BLaER1 (cell line): Measurements from ENCODE around the gene PPP2R1A.

ENCODE experiments used
- H3K27ac ChIP-seq: shearing (Covaris generic); formaldehyde crosslinking; 2 replicates; pipeline ENCODE4 v1.8.1; 2022
- H3K27me3 ChIP-seq: shearing (Covaris generic); formaldehyde crosslinking; 2 replicates; pipeline ENCODE4 v1.8.1; 2022
- H3K36me3 ChIP-seq: shearing (Covaris generic); formaldehyde crosslinking; 2 replicates; pipeline ENCODE4 v1.8.1; 2022
- H3K4me1 ChIP-seq: shearing (Covaris generic); formaldehyde crosslinking; 2 replicates; pipeline ENCODE4 v1.8.1; 2022
- H3K4me2 ChIP-seq: shearing (Covaris generic); formaldehyde crosslinking; 2 replicates; pipeline ENCODE4 v1.8.1; 2022
- H3K4me3 ChIP-seq: shearing (Covaris generic); formaldehyde crosslinking; 2 replicates; pipeline ENCODE4 v1.8.1; 2022
- H3K9ac ChIP-seq: shearing (Covaris generic); formaldehyde crosslinking; 2 replicates; pipeline ENCODE4 v1.8.1; 2022
- H3K9me3 ChIP-seq: shearing (Covaris generic); formaldehyde crosslinking; 2 replicates; pipeline ENCODE4 v1.8.1; 2022
- H4K20me1 ChIP-seq: shearing (Covaris generic); formaldehyde crosslinking; 2 replicates; pipeline ENCODE4 v1.8.1; 2022
- Cebpa-rat ChIP-seq: shearing (Covaris generic); IDR thresholded peaks from 2 replicates; pipeline ENCODE4 v1.8.1; 2022

The PPP2R1A gene

GRCh38 chr19:52189735-52190486, at the start of gene PPP2R1A:
Gene PPP2R1A, plus strand, starts transcription at chr19:52190052. Its CDS starts 45 bp downstream, at chr19:52190097.
- H3K4me1 ChIP-seq, result peaks cover 51% of the 10 kb centered on the region
- peak within 1 kb of the TSS; percentile 96 for H3K9ac ChIP-seq
- peak within 1 kb of the TSS; percentile 99 for H3K27ac ChIP-seq
- no peaks in the 10 kb centered on the region for H3K27me3 ChIP-seq
- H3K4me2 ChIP-seq, result peak within 1 kb of the TSS; percentile 99
- no peak for TF ChIP-seq Cebpa-rat
- peak within 1 kb of the TSS; percentile 91 for H3K4me3 ChIP-seq
- H4K20me1 ChIP-seq, result peaks cover 43% of the 10 kb centered on the region
- no peaks in the 10 kb centered on the region; the same call in 1 of the 2 replicates for H3K9me3 ChIP-seq
- peaks cover 28% of the 10 kb centered on the region for H3K36me3 ChIP-seq

GRCh38 chr19:52141203-52141602, 48.6 kb upstream of the PPP2R1A start:
- no peak overlapping the region for H3K27ac ChIP-seq
- H3K9me3 ChIP-seq, result peaks cover 44% of the 10 kb centered on the region
- H3K4me3 ChIP-seq, result no peak overlapping the region
- H3K27me3 ChIP-seq, result no peaks in the 10 kb centered on the region
- peaks cover 24% of the 10 kb centered on the region for H3K36me3 ChIP-seq
- H3K9ac ChIP-seq, result no peak overlapping the region
- H3K4me1 ChIP-seq, result peaks cover 16% of the 10 kb centered on the region
- H4K20me1 ChIP-seq, result no peaks in the 10 kb centered on the region
- no peak for TF ChIP-seq Cebpa-rat
- no peak overlapping the region for H3K4me2 ChIP-seq

GRCh38 chr19:52142001-52142595, 47.8 kb upstream of the PPP2R1A start:
- H3K4me1 ChIP-seq, result peaks cover 16% of the 10 kb centered on the region
- H3K36me3 ChIP-seq, result peaks cover 27% of the 10 kb centered on the region
- no peak overlapping the region for H3K4me3 ChIP-seq
- H4K20me1 ChIP-seq, result no peaks in the 10 kb centered on the region
- no peaks in the 10 kb centered on the region for H3K27me3 ChIP-seq
- H3K9me3 ChIP-seq, result peaks cover 44% of the 10 kb centered on the region
- H3K4me2 ChIP-seq, result no peak overlapping the region
- no peak for TF ChIP-seq Cebpa-rat
- no peak overlapping the region for H3K27ac ChIP-seq
- no peak overlapping the region for H3K9ac ChIP-seq

GRCh38 chr19:52148256-52148655, 41.6 kb upstream of the PPP2R1A start:
- no peaks in the 10 kb centered on the region for H3K27me3 ChIP-seq
- H3K4me3 ChIP-seq, result no peak overlapping the region
- H3K9ac ChIP-seq, result no peak overlapping the region
- H4K20me1 ChIP-seq, result no peaks in the 10 kb centered on the region
- no peak for TF ChIP-seq Cebpa-rat
- no peak overlapping the region for H3K4me2 ChIP-seq
- H3K36me3 ChIP-seq, result peaks cover 66% of the 10 kb centered on the region
- H3K27ac ChIP-seq, result no peak overlapping the region
- H3K4me1 ChIP-seq, result no peaks in the 10 kb centered on the region
- peaks cover 95% of the 10 kb centered on the region for H3K9me3 ChIP-seq

GRCh38 chr19:52155596-52156359, 34.1 kb upstream of the PPP2R1A start:
- no peaks in the 10 kb centered on the region for H3K27me3 ChIP-seq
- peaks cover 97% of the 10 kb centered on the region for H3K36me3 ChIP-seq
- TF ChIP-seq Cebpa-rat, result no peak
- no peaks in the 10 kb centered on the region for H3K4me1 ChIP-seq
- no peak overlapping the region for H3K9ac ChIP-seq
- no peaks in the 10 kb centered on the region for H4K20me1 ChIP-seq
- peak overlapping the region; percentile 25; the same call in 1 of the 2 replicates for H3K4me3 ChIP-seq
- peaks cover 100% of the 10 kb centered on the region for H3K9me3 ChIP-seq
- H3K27ac ChIP-seq, result no peak overlapping the region
- H3K4me2 ChIP-seq, result no peak overlapping the region

DNA sequence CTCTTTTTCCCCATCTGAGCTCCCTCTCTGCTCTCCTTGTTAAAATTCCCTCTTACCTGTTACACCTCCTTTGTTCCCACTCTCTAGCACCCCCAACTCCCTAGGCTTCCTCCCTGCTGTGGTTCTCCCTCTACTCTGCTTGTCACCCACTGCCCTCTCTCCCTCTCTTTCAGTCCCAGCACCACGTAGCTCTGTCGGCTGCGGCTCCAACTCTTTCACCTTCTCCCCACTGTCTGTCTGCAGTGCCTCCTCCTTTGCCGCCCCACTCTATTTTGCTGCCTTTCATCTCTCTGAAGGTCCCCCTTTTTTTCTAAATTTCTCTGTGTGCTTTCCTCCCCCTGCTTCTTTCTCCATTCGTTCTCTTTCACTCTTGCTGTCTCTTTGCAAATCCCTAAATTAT, 19.5 kb upstream of the PPP2R1A start:
- Histone ChIP-seq H3K4me2 (peak overlapping the region; percentile 99), H3K4me1 (peaks cover 24% of the 10 kb centered on the region), H3K27ac (no peak overlapping the region), H3K9me3 (peaks cover 29% of the 10 kb centered on the region), H3K9ac (peak overlapping the region; percentile 89), H3K36me3 (peaks cover 42% of the 10 kb centered on the region), H4K20me1 (no peaks in the 10 kb centered on the region), H3K27me3 (no peaks in the 10 kb centered on the region), H3K4me3 (peak overlapping the region; percentile 94)
- TF ChIP-seq Cebpa-rat, result no peak

DNA sequence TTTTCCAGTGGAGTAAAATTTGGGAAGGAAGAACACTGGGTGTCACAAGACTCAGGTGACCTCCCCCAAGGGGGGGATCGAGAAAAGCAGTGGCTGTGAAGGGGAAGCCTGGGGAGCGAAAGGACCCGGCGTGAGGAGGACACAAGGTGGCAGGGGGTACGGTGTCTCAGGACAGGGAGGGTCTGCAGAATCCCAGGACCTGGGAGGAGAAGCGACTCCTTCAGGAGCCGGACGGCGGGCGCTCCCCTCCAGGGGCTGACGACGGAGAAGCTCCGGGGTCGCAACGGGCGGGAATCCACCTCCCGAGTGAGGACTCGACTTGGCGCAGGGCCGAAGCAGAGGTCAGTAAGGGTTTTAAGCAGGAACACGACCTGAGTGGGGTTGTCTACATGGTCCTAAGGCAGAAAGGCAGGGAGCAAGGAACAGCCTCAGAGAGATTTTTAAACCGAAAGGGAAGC, 19.0 kb upstream of the PPP2R1A start:
- peak overlapping the region; percentile 94 for H3K4me3 ChIP-seq
- peaks cover 36% of the 10 kb centered on the region for H3K36me3 ChIP-seq
- no peak for TF ChIP-seq Cebpa-rat
- H3K27me3 ChIP-seq, result no peaks in the 10 kb centered on the region
- peak overlapping the region; percentile 89 for H3K9ac ChIP-seq
- peak overlapping the region; percentile 83 for H3K27ac ChIP-seq
- H3K4me2 ChIP-seq, result peak overlapping the region; percentile 99
- H4K20me1 ChIP-seq, result no peaks in the 10 kb centered on the region
- H3K9me3 ChIP-seq, result peaks cover 23% of the 10 kb centered on the region
- peaks cover 24% of the 10 kb centered on the region for H3K4me1 ChIP-seq

- peak within 1 kb of the TSS; percentile 83 for H3K27ac ChIP-seq
These were observed 18.3 kb upstream of the PPP2R1A start, which contains the start of gene ZNF836 for GRCh38 chr19:52171321-52172169. Gene ZNF836, minus strand, starts transcription at chr19:52171621. Its CDS starts 3,549 bp downstream, at chr19:52168072.

DNA sequence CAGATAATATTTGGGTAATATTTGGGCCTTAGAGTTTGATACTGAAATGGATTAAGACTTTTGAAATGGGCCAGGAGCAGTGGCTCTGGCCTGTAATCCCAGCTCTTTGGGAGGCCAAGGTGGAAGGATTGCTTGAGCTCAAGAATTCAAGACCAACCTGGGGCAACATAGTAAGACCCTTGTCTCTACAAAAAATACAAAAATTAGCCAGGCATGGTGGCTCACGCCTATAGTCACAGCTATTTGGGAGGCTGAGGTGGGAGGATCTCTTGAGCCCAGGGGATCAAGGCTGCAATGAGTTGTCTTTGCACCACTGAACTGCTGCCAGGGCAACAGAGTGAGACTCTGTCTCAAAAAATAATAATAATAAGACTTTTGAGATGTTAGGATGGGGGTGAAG, 17.5 kb upstream of the PPP2R1A start:
- Histone ChIP-seq H4K20me1 (no peaks in the 10 kb centered on the region), H3K27me3 (no peaks in the 10 kb centered on the region), H3K4me3 (peak overlapping the region; percentile 94), H3K27ac (peak overlapping the region; percentile 83), H3K4me2 (peak overlapping the region; percentile 89), H3K9me3 (peaks cover 13% of the 10 kb centered on the region), H3K36me3 (peaks cover 22% of the 10 kb centered on the region), H3K4me1 (peaks cover 24% of the 10 kb centered on the region), H3K9ac (peak overlapping the region; percentile 89; the same call in 1 of the 2 replicates)
- TF ChIP-seq Cebpa-rat, result no peak

More at GRCh38 chr19:52171321-52172169, 18.3 kb upstream of the PPP2R1A start, which contains the start of gene ZNF836:
- no peak for TF ChIP-seq Cebpa-rat
- Histone ChIP-seq H3K4me3 (peak within 1 kb of the TSS; percentile 94), H3K4me1 (peaks cover 24% of the 10 kb centered on the region), H3K36me3 (peaks cover 30% of the 10 kb centered on the region), H3K9me3 (peaks cover 20% of the 10 kb centered on the region), H3K27me3 (no peaks in the 10 kb centered on the region), H4K20me1 (no peaks in the 10 kb centered on the region), H3K9ac (peak within 1 kb of the TSS; percentile 89), H3K4me2 (peak within 1 kb of the TSS; percentile 99)
